NCI-H82 treated with DMSO at 0.1 percent for 48 hours (cell line): ENCODE measurements around the gene MAD1L1.

Source experiments
- DNase-seq: peaks from one replicate; lab custom pipeline; 2025; ENCODE audit not compliant: unreplicated experiment; lab: John Stamatoyannopoulos, UW

Gene MAD1L1

GRCh38 chr7:1901431-1902210 is 331.1 kb downstream of the MAD1L1 start:
- no peak for DNase-seq

GRCh38 chr7:1900847-1901246 is 331.9 kb downstream of the MAD1L1 start:
- DNase-seq, result no peak

DNA sequence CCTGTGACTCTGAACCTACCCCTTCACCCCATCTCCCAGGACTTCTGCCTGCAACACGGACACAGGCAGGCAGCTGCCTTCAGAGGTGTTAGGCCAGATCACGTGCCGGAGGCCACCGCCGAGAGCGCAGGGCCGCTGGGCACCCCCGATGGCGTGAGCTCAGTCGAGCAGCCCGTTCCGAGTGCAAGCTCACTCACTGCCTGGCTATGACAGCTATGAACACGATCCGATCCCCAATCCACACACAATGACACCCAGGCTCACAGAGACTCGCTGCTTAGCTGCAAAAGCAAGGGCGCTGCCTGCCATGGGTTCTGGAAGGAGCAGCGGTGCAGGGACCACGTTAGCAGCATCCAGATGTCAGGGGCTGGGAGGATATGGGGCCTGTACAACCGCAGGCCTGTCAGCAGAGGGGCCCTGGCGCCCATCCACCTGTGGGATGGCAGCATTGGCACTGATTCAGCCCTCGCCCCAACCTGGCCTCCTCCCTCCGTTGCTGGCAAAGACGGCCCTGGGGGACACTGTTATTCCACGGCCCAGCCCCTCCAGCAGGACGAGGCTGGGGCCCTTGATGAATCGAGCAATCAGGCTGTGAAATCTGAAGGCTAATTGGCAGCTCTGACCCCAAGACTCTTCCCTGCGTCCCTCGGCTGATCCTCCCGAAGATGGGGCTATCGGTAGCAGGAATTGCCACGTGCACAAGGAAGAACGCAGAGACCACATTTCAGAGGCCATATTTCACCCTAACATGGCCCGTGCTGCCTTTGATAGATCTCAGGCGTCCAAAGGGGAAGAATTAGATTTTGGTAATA is 332.6 kb downstream of the MAD1L1 start:
- no peak for DNase-seq

DNA sequence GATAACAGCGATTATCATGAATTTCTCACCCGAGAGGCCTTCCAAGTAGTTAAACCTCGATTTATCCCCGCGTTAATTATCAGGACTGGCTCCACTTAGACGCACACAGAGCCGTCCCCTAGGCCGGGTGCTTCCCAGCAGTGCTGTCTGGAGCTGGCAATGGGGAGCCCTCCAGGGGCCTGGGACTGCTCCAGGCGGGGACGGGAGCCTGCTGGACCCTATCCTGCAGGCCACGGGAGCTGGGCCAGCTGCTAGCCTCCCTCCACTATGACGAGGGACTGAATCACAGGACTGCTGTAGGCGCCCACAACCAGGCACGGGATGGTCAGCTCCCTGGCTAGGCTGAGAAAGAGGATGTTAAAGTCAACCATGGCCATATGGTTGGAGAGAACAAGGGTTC is 333.5 kb downstream of the MAD1L1 start:
- no peak for DNase-seq

GRCh38 chr7:1898628-1899185 is 334.0 kb downstream of the MAD1L1 start:
- no peak for DNase-seq

GRCh38 chr7:1897861-1898627 is 334.7 kb downstream of the MAD1L1 start:
- DNase-seq, result no peak

- no peak for DNase-seq
Measured at GRCh38 chr7:1897076-1897860, 335.5 kb downstream of the MAD1L1 start.

DNA sequence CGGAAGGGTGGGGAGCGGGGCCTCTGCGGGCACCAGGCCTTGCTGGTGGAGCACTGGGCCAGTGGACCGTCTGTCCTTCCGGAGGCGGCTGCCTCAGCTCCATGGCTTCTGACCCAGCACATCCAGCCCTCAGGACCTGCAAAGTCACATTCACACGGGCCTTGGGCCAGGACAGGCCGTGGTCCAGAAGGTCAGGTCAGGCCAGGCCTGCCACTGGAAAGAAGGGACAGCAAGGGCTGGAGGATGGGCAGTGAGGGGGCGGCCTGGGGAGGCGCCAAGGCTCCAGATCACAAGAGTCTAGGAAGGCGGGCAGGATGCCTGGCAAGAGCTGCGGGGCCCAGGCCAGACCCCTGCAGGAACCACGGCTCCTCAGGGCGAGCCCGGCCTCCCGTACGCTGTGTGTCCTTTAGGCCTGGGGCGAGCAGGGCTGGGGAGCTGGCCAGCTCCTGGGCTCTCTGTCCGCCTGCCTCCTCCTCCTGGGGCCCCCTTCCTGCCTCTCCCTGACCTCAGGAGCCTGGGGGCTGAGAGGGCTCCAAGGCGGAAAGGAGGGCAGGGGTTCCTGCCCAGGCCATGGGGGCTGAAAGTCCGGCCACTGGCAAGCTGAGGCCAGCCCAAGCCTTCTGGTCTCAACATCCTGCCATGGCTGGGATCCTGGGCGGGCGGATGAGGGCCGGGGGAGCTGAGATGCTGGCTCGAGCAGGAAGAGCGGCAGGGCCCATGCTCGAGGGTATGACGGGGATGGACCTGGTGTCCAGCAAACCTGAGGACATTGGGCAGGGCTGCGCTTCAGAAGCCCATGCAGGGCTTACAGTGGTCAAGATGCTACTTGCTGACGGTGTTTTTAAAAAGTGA is 336.9 kb downstream of the MAD1L1 start:
- no peak for DNase-seq

DNA sequence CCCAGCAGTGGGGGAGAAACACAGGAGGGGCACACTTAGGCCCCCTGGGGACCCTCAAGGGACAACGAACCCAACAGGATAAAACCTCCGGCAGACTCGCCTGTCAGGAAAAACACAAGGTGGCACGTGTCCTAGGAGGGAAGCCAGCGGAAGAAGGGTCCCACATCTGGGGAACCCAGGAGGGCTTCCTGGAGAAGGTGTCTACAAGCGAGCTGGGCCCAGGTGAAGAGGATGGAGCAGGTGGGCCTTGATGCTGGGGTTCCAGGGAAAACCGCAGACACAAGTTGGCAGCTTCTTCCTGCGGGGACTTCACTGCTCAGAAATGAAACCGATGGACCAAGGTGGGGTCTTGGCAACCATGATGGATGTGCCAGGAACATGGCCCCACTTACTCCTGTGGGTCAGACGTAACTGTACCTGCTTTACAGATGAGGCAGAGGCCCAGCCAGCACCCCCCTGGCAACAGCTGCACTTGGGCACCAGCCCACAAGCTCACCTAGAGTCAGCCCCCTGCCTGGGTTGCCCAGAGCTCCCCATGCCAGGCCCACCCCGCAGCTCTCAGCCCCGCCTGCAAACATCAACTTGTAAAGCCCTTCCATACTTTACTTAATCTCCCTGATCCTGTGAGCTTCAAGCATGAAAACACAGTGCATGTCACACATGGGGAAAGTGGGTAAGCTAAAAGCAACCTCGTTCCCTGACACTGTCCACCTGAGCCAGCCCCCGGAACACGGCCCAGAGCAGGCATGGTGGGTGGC is 337.7 kb downstream of the MAD1L1 start:
- no peak for DNase-seq

DNA sequence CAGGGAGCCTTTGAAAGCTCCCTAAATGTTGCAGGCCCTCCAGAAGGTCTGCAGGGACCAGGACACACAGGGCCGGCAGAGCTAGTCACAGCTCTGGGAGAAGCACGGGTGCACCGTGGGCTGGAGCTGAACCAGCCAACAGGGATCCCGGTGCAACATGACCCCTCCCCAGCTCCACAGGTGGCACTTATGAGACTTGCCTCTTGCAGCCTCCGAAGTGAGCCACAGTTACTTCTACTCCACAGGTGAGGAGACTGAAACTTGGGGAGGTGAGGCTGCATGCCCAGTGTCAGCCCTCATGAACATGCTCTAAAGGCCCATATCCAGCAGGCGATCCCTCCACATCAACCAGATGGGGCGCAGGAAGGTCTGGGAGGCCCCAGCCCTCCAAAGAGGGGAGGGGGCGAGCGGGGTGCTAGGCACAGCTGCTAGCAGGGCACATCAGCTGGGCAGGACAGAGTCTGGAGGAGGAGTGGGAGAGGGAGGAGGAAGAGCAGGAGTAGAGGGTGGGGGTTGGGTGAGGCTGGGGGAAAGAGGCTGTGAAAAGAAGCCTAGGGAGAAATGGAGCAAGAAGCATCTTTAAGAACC is 338.3 kb downstream of the MAD1L1 start:
- no peak for DNase-seq

DNA sequence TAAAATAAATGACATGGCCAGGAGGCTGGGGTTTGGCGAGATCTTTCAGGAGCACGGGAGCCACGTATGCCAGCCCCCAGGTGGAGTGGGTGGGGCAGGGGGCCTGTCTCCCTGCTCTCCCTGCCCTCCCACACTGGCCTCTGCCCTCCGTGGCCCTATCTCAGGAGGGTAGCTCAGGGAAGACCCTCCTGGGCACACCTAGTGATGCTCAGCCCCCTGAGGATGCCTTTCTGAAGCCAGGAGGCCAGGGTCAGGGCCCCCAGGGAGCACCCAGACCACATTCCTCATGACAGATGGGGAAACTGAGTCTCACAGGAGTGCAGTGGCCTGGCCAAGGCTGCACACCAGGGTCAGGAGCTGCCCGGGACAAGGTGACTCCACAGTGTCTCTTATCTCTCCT is 339.3 kb downstream of the MAD1L1 start:
- no peak for DNase-seq

- no peak for DNase-seq
Measured at GRCh38 chr7:1893036-1893435, 339.7 kb downstream of the MAD1L1 start.

GRCh38 chr7:1892011-1892965 is 340.5 kb downstream of the MAD1L1 start:
- no peak for DNase-seq

DNA sequence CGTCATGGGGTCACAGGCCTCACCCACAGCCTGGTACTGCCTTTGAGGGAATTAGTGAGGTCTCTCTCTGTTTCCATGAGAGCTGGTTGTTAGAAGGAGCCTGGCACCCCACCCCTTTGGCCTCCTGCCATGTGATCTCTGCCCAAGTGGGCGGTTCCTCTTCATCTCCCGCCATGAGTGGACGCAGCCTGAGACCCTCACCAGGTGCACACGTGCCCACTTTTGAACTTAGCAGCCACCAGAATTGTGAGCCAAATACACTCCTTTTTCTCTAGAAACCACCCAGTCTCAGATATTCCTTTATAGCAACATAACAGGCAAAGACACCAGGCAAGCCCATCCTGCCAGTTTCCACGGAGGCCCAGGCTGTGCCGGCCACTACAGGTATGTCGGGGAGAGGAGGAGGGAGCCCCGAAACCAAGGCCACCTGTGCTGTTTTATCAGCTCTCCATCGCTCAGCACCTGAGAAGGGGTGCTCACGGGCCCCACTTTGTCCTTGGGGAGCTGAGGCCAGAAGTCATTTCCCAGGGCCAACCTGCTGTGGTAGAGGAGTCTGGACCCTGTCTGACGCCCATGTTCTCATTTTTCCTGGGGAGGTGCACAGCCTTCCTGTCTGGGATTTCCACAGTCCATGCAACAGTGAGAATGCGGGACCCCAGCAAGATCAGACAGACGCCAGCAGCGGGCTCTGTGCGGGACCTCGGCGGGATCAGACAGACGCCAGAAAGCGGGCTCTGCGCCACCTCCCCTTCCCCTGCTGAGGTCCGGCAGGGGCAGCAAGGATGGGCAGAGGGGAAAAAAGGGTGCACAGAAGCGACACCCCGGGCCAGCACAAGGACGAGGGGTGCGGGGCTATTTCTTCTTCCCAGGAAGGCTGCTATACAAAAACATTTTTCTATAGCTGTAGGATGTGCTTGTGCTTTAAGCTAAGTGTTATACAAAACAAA is 342.2 kb downstream of the MAD1L1 start:
- DNase-seq, result no peak

GRCh38 chr7:1889556-1890181 is 343.1 kb downstream of the MAD1L1 start:
- no peak for DNase-seq

GRCh38 chr7:1889091-1889490 is 343.7 kb downstream of the MAD1L1 start:
- DNase-seq, result no peak
